ENCODE data around the gene ENO1. TPM values are rescaled to one million over a fixed set of nuclear protein-coding genes. Genes with fewer than 3 reads are reported as not detected.

ENO1 gene
- total RNA-seq, 2 experiments from 2014 or later: 3,150 to 3,216 TPM

DNA sequence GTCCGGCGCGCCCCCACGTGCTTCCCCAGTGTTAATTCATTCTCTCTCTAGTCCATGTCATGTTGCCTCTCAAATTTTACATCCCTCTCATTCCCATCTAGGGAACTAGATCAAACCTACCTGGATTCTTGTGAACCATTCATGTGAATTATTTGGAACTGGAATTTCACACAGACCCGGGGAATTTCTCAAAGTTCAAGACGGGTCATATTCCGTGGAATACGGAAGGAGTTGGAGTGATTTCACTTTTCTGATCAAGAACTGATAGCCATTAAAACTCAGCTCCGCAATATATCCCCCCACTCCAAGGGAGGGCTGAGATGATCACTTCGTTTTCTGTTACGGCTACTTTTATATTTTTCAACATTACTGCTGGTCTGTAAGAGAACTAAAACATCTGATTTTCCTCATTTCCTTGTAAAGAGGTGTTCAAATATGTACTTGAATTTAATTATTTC is 1.0 kb upstream of the ENO1 start:
- ATAC-seq (no peak), DNase-seq (no peak)
- ChIA-PET POLR2A (interaction anchor here (0.6 to 5.4 kb wide), 21 partner anchors 10 to 110 kb away, joined by 3 to 103 read pairs (median 12); partner anchors contain the start of genes CA6 and RERE), CTCF (interaction anchor here (0.9 to 4.0 kb wide), 10 partner anchors 13 to 127 kb away, joined by 3 to 41 read pairs (median 4); no protein-coding TSS in a partner anchor)
- H3K27me3 Mint-ChIP-seq (ENCODE audit: low read depth): no peaks in the 10 kb centered on the region
- peaks cover 30% of the 10 kb centered on the region for H3K4me1 Mint-ChIP-seq (ENCODE audit: low read depth)
- peak overlapping the region; percentile 96 for H3K27ac Mint-ChIP-seq
- peak overlapping the region; percentile 85 for H3K4me3 Mint-ChIP-seq
- no peaks in the 10 kb centered on the region for H3K9me3 Mint-ChIP-seq (ENCODE audit: insufficient read depth)
- peaks cover 50% of the 10 kb centered on the region for H3K36me3 Mint-ChIP-seq (ENCODE audit: low read depth)

DNA sequence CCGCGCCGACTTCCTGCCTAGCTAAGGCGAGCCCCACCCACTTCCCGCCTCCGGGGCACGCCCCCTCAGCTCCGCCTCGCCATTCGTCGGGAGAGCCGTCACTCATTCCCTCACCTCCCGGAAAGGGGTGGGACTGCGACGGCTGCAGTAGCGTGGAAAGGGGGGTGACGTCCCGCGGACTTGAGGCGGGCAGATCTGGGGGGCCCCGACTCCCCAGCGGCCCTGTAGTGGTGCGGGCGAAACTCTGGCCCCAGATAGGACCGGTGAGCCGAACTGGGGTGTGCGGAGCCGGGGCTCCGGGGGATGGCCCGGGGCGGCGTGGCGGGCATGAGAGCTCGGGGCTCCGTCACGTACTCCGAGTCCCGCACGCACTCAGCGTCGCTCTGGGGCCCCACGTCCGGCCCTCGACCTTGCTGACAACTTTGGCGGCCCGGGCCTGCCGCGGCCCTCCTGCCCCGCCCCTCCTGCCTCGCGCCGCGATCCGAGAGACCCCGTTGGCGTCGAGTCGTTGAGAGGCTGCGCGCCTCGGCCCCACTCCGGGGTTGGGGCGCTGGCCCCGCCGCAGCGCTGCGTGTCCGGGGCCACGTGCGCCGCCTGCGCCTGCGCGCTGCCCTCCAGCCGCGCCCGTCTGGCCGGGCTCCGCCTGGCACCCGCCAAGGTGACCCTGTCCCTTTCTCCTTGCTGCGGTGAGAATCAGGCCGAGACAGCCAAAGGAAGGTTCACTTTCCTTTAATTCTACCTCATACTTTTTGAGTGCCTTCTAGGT is 395 bp upstream of the ENO1 start:
- peak; percentile 76 for ATAC-seq
- Mint-ChIP-seq H3K4me3 (peak overlapping the region; percentile 97), H3K9me3 (ENCODE audit: insufficient read depth) (no peaks in the 10 kb centered on the region), H3K36me3 (ENCODE audit: low read depth) (peaks cover 55% of the 10 kb centered on the region), H3K4me1 (ENCODE audit: low read depth) (peaks cover 35% of the 10 kb centered on the region), H3K27ac (peak overlapping the region; percentile 96), H3K27me3 (ENCODE audit: low read depth) (no peaks in the 10 kb centered on the region)
- DNase-seq: peak; percentile 99
- POLR2A ChIA-PET: interaction anchor here (0.6 to 5.4 kb wide), 26 partner anchors 9 to 361 kb away, joined by 3 to 103 read pairs (median 8); partner anchors contain the start of genes CA6 and RERE
- CTCF ChIA-PET: interaction anchor here (1.0 to 4.0 kb wide), 12 partner anchors 12 to 128 kb away, joined by 3 to 41 read pairs (median 4); no protein-coding TSS in a partner anchor

DNA sequence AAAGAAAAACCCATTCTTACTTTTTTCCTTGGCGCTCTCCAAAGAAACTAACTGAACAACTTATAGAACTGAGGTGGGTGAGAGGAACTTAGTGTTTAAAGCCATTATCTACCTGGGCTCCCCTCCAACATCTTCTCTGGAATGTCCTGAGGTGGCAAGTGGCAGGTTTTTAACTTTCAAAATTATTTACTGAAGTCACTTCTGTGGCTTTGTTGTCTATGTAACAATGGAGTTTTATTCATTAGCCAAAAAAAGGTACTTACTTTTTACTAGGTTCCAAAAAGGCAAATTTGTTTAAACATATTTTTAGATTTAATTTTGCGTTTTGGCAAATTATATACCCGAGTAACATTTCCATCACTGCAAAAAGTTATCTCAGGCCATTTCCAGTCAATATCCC is 2.4 kb downstream of the ENO1 start:
- peaks cover 61% of the 10 kb centered on the region for H3K4me1 Mint-ChIP-seq (ENCODE audit: low read depth)
- no peak for DNase-seq
- no peak for ATAC-seq
- peaks cover 83% of the 10 kb centered on the region for H3K36me3 Mint-ChIP-seq (ENCODE audit: low read depth)
- H3K27ac Mint-ChIP-seq: peak overlapping the region; percentile 96
- CTCF ChIA-PET: interaction anchor here (1.2 kb wide), 1 partner anchor 14 kb away, joined by 3 read pairs; no protein-coding TSS in a partner anchor
- no peaks in the 10 kb centered on the region for H3K27me3 Mint-ChIP-seq (ENCODE audit: low read depth)
- peak overlapping the region; percentile 97 for H3K4me3 Mint-ChIP-seq
- POLR2A ChIA-PET: interaction anchor here (0.6 to 4.3 kb wide), 6 partner anchors 10 to 111 kb away, joined by 3 to 30 read pairs (median 12); no protein-coding TSS in a partner anchor
- no peaks in the 10 kb centered on the region for H3K9me3 Mint-ChIP-seq (ENCODE audit: insufficient read depth)

DNA sequence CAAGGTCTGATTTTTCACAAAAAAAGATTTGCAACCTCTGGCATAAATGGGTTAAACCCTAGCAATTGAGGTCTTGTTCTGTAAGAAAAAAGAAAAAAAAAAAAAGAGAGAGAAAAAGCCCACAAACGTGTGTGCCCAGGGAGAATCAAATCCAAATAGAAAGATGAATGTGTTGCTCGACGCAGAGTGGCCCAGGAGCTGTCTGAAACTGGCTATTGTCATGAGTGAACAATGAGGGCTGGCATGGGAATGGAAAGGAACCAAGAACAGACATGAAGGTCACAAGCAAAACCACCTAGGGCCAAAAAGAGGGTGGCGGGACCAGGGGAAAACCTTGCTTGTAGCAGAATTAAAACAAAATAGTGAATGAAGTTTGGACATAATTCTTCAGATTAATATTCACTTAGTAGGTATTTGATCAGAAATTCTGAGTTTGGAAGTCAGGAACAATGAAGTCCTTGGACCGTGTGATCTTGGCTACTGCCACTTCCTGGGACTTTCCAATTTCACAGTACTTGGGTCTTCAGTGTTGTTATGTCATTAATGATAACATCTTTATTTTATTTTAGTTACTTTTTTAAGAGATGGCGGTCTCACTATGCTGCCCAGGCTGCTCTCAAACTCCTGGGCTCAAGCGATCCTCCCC is 3.1 kb downstream of the ENO1 start:
- ATAC-seq (no peak), DNase-seq (peak; percentile 32)
- Mint-ChIP-seq H3K4me1 (ENCODE audit: low read depth) (peaks cover 63% of the 10 kb centered on the region), H3K4me3 (peak overlapping the region; percentile 97), H3K27ac (peak overlapping the region; percentile 96), H3K27me3 (ENCODE audit: low read depth) (no peaks in the 10 kb centered on the region), H3K36me3 (ENCODE audit: low read depth) (peaks cover 86% of the 10 kb centered on the region), H3K9me3 (ENCODE audit: insufficient read depth) (no peaks in the 10 kb centered on the region)
- POLR2A ChIA-PET: no interaction called here
- CTCF ChIA-PET: interaction anchor here (0.8 to 2.6 kb wide), 5 partner anchors 12 to 196 kb away, joined by 3 to 20 read pairs (median 14); no protein-coding TSS in a partner anchor

DNA sequence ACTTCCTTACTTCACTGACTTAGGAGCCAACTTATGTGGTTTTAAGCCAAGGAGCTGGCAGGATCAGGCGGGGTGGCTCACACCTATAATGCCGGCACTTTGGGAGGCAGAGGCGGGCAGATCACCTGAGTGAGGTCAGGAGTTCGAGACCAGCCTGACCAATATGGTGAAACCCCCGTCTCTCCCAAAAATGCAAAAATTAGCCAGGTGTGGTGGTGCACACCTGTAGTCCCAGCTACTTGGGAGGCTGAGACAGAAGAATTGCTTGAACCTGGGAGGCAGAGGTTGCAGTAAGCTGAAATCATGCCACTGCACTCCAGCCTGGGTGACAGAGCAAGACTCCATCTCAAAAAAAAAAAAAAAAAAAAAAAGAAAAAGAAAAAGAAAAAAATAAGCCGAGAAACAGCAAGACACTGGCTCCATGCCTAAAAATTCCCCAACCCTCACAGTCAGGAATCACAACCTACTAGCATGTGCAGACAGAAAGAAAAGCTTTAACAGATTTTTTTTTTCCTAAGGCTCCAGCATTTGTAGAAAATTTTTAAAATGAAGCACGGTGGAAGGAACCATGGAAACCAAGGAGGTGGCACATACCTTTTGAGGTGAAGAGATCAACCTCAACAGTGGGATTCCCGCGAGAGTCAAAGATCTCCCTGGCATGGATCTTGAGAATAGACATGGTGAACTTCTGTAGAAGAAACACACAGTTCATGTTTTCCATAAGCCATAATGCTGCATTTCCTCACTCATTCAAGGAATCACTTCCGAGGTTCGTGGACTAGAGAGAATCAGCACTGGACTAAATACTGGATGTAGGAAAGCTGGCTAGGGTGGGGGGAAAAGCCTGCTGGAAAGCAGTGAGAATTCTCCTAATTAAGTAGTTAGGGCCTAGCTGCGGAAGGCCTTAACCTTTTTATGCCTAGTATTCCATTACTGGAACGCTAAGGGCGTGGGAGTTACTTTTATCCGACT is 4.0 kb downstream of the ENO1 start:
- POLR2A ChIA-PET: interaction anchor here (0.6 to 1.7 kb wide), 8 partner anchors 9 to 93 kb away, joined by 3 to 7 read pairs (median 4); no protein-coding TSS in a partner anchor
- CTCF ChIA-PET: interaction anchor here (0.8 to 2.6 kb wide), 8 partner anchors 12 to 195 kb away, joined by 3 to 20 read pairs (median 7); no protein-coding TSS in a partner anchor
- no peaks in the 10 kb centered on the region for H3K9me3 Mint-ChIP-seq (ENCODE audit: insufficient read depth)
- peaks cover 62% of the 10 kb centered on the region for H3K4me1 Mint-ChIP-seq (ENCODE audit: low read depth)
- H3K27ac Mint-ChIP-seq: peak overlapping the region; percentile 96
- no peak for DNase-seq
- H3K27me3 Mint-ChIP-seq (ENCODE audit: low read depth): no peaks in the 10 kb centered on the region
- ATAC-seq: no peak
- peaks cover 88% of the 10 kb centered on the region for H3K36me3 Mint-ChIP-seq (ENCODE audit: low read depth)
- H3K4me3 Mint-ChIP-seq: peak overlapping the region; percentile 97

DNA sequence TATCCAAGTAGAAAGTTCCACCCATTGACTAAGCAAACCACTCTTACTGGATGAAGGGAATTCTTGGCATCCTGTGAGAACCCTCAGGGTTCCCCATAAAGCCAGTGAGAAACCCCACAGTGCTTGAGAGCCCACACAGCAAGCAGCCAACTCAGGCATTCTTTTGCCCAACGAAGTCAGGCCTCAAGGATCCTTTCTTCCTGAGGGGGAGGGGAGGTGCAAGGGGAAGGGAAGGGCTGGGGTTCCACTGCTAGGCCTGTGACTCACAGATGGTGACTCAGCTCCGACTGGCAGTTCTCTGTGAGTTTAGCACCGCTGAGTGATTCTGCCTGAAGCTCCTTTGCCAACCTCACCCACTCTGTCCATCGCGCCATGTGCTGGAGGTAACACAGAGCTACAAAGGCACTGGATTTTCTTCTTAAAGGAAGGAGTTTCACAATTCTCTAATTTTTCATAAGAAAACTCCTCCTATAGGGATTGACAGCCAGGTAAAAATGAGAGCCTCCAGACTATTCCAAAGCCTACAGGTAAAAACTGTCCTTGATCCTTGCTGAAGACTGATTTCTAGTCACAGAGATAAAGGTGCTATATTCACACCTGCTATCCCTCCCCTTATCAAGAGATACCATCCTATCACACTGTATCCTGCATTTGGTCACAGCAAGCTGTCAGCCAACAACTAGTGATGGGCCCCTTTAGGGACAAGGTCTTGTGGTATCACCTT is 4.8 kb downstream of the ENO1 start:
- ChIA-PET POLR2A (interaction anchor here (0.6 to 1.7 kb wide), 9 partner anchors 8 to 94 kb away, joined by 3 to 7 read pairs (median 4); no protein-coding TSS in a partner anchor), CTCF (interaction anchor here (0.9 to 2.6 kb wide), 7 partner anchors 11 to 131 kb away, joined by 3 to 20 read pairs (median 11); no protein-coding TSS in a partner anchor)
- H3K27ac Mint-ChIP-seq: peak overlapping the region; percentile 71
- H3K36me3 Mint-ChIP-seq (ENCODE audit: low read depth): peaks cover 95% of the 10 kb centered on the region
- peak overlapping the region; percentile 97 for H3K4me3 Mint-ChIP-seq
- no peaks in the 10 kb centered on the region for H3K9me3 Mint-ChIP-seq (ENCODE audit: insufficient read depth)
- ATAC-seq (peak; percentile 18), DNase-seq (peak; percentile 77)
- H3K27me3 Mint-ChIP-seq (ENCODE audit: low read depth): no peaks in the 10 kb centered on the region
- H3K4me1 Mint-ChIP-seq (ENCODE audit: low read depth): peaks cover 65% of the 10 kb centered on the region

DNA sequence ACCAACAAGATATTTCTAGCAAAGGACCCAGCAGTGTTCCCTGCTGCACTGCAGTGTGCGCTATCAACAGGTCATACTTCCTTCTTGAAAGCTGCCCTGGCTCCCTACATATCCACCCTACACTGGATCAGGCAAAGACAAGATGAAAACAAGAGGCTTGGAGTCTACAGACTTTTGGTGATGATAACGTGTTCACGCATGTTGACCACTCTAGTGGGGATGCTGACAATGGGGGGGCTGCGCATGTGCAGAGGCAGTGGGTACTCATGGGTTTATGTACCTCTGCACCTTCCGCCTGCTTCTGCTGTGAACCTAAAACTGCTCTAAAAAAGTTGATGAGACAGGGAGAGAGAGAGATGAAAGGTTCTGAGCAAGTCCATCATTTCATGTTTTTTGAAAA is 5.5 kb downstream of the ENO1 start:
- peaks cover 69% of the 10 kb centered on the region for H3K4me1 Mint-ChIP-seq (ENCODE audit: low read depth)
- no peaks in the 10 kb centered on the region for H3K9me3 Mint-ChIP-seq (ENCODE audit: insufficient read depth)
- H3K27me3 Mint-ChIP-seq (ENCODE audit: low read depth): no peaks in the 10 kb centered on the region
- peak overlapping the region; percentile 71 for H3K27ac Mint-ChIP-seq
- ChIA-PET CTCF (interaction anchor here (0.7 to 2.6 kb wide), 10 partner anchors 10 to 321 kb away, joined by 3 to 20 read pairs (median 9); no protein-coding TSS in a partner anchor), POLR2A (interaction anchor here (0.9 to 1.7 kb wide), 7 partner anchors 8 to 52 kb away, joined by 4 to 7 read pairs (median 4); no protein-coding TSS in a partner anchor)
- peak overlapping the region; percentile 97 for H3K4me3 Mint-ChIP-seq
- DNase-seq: no peak
- peaks cover 96% of the 10 kb centered on the region for H3K36me3 Mint-ChIP-seq (ENCODE audit: low read depth)
- ATAC-seq: no peak

DNA sequence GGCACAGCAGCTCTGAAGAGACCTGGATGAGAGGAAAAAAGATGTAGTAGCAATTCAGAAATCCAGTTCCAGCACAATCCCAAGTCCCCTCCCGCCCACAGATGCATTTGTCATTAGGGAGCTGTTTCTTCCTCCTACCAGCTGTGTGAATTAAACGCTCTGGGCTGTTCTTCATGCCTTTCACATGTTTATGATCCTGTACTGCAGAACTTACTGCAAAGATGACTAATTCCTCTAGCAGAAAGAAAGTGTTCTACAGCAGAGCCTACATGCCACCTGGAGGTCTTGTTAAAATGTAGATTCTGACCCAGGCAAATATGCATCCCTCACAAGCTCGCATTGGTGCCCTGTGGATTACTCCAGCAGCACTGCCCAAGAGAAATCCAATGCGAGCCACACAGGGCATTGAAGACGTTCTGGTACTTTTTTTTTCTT is 6.5 kb downstream of the ENO1 start:
- POLR2A ChIA-PET: interaction anchor here (0.7 to 1.0 kb wide), 2 partner anchors 46 to 53 kb away, joined by 4 read pairs; no protein-coding TSS in a partner anchor
- ATAC-seq (no peak), DNase-seq (no peak)
- no peaks in the 10 kb centered on the region for H3K27me3 Mint-ChIP-seq (ENCODE audit: low read depth)
- CTCF ChIA-PET: interaction anchor here (0.6 to 2.3 kb wide), 6 partner anchors 9 to 894 kb away, joined by 3 to 11 read pairs (median 4); no protein-coding TSS in a partner anchor
- no peaks in the 10 kb centered on the region for H3K9me3 Mint-ChIP-seq (ENCODE audit: insufficient read depth)
- peak overlapping the region; percentile 97 for H3K4me3 Mint-ChIP-seq
- H3K4me1 Mint-ChIP-seq (ENCODE audit: low read depth): peaks cover 78% of the 10 kb centered on the region
- peak overlapping the region; percentile 71 for H3K27ac Mint-ChIP-seq
- peaks cover 93% of the 10 kb centered on the region for H3K36me3 Mint-ChIP-seq (ENCODE audit: low read depth)

DNA sequence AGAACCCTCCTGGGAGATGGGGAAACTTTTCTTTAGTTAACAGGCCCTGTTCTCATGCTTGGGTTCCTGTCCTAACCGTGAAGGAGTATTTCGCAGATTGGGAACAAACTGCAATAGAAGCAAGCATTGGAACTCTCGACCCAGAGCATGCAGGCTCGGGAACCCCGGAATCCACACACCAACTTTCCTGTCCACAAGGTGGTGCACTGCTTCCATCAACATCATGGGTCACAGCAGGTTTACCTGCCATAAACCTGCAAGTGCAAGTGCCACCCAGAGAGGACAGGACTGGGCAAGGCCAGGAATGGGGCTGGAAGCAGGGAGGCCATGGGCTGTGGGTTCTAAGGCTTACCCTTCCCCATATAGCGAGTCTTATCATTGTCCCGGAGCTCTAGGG is 6.9 kb downstream of the ENO1 start:
- ChIA-PET CTCF (interaction anchor here (0.6 to 2.3 kb wide), 5 partner anchors 10 to 894 kb away, joined by 3 to 11 read pairs (median 3); no protein-coding TSS in a partner anchor), POLR2A (interaction anchor here (1.0 to 2.4 kb wide), 2 partner anchors 11 to 47 kb away, joined by 4 to 9 read pairs; no protein-coding TSS in a partner anchor)

More for the DNA sequence above, 6.9 kb downstream of the ENO1 start:
- H3K4me3 Mint-ChIP-seq: peak overlapping the region; percentile 97
- peaks cover 93% of the 10 kb centered on the region for H3K36me3 Mint-ChIP-seq (ENCODE audit: low read depth)
- no peaks in the 10 kb centered on the region for H3K9me3 Mint-ChIP-seq (ENCODE audit: insufficient read depth)
- no peaks in the 10 kb centered on the region for H3K27me3 Mint-ChIP-seq (ENCODE audit: low read depth)
- no peak for ATAC-seq
- no peak for DNase-seq
- peaks cover 82% of the 10 kb centered on the region for H3K4me1 Mint-ChIP-seq (ENCODE audit: low read depth)
- H3K27ac Mint-ChIP-seq: peak overlapping the region; percentile 71

Measured in activated CD8-positive, alpha-beta T cell treated with anti-CD3 and anti-CD28 coated beads, Interleukin-2, amount 10 ng/mL, durations not matched to agents 7 days and 5 days (primary cell).